GM06990 (cell line): ENCODE measurements around the gene GALNT7.

Experiments
- DNase-seq: peaks from one replicate; pipeline ENCODE4 v3.0.0-alpha.2; 2011; ENCODE audit not compliant: insufficient read length; ENCODE audit errors: extremely low read depth
- H3K27me3 ChIP-seq: replicated peaks from 2 replicates; pipeline ENCODE4 v1.6.0; 2011; ENCODE audit warnings: low read length; ENCODE audit not compliant: control insufficient read depth, insufficient read depth
- H3K36me3 ChIP-seq: 2 replicates; pipeline ENCODE4 v1.5.1; 2011; ENCODE audit warnings: low read length; ENCODE audit not compliant: control insufficient read depth, insufficient read depth
- H3K4me3 ChIP-seq: replicated peaks from 2 replicates; pipeline ENCODE4 v1.5.1; 2011; ENCODE audit warnings: low read depth, mild to moderate bottlenecking, control low read depth, low read length
- CTCF ChIP-seq: IDR thresholded peaks from 2 replicates; pipeline ENCODE4 v1.5.1; 2011; ENCODE audit warnings: low read length, control low read depth, mild to moderate bottlenecking, inconsistent platforms; ENCODE audit not compliant: insufficient read depth, poor library complexity, severe bottlenecking

Gene GALNT7

DNA sequence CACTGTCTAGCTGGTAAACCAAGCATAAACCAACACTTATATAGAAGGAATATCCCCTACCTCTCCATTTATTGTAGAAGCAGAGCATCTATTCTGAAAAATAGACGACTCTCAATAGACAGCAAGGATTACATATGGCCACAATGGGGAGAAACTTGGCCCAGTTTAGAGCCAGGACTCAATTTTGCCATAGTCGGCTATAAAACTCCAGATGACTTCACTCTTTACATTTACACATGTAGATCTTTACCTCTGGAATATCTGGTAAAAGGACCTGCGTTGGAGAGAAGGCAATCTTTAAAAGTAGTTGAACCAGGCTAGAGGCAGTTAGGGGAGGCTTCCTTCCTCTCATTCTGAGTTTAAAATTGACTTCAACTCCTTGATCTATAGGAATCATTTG, 88.2 kb downstream of the GALNT7 start:
- H3K36me3 ChIP-seq = no peaks in the 10 kb centered on the region
- H3K27me3 ChIP-seq = no peaks in the 10 kb centered on the region
- H3K4me3 ChIP-seq = no peak overlapping the region
- TF ChIP-seq CTCF = no peak
- DNase-seq = no peak

GRCh38 chr4:173257732-173258717, 89.4 kb downstream of the GALNT7 start:
- peak; percentile 23 for DNase-seq
- no peak overlapping the region for H3K4me3 ChIP-seq

DNA sequence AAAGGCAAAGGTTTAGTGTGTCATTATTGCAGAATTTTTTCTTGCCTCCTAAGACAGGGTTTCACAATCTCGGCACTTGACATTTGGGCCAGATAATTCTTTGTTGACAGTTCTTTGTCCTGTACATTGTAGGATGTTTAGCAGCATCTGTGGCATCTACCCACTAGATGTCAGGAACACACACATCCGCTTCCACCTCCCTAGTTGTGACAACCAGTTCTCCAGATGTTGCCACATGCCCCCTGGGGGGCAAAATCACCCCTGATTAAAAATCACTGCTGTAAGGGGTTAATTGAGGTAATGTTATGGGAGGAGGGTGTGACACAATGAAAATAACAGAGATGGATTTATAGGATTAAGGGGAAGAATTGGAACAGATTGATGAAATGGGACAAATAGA, 90.3 kb downstream of the GALNT7 start:
- TF ChIP-seq CTCF = no peak
- Histone ChIP-seq H3K36me3 (no peaks in the 10 kb centered on the region), H3K27me3 (no peaks in the 10 kb centered on the region), H3K4me3 (no peak overlapping the region)
- DNase-seq = no peak

More at GRCh38 chr4:173257732-173258717, 89.4 kb downstream of the GALNT7 start:
- Histone ChIP-seq H3K27me3 (no peaks in the 10 kb centered on the region), H3K36me3 (no peaks in the 10 kb centered on the region)
- peak; percentile 91 for TF ChIP-seq CTCF

GRCh38 chr4:173259310-173259709, 90.7 kb downstream of the GALNT7 start:
- TF ChIP-seq CTCF = peak; percentile 7
- H3K36me3 ChIP-seq = no peaks in the 10 kb centered on the region
- no peaks in the 10 kb centered on the region for H3K27me3 ChIP-seq
- H3K4me3 ChIP-seq = no peak overlapping the region
- no peak for DNase-seq

DNA sequence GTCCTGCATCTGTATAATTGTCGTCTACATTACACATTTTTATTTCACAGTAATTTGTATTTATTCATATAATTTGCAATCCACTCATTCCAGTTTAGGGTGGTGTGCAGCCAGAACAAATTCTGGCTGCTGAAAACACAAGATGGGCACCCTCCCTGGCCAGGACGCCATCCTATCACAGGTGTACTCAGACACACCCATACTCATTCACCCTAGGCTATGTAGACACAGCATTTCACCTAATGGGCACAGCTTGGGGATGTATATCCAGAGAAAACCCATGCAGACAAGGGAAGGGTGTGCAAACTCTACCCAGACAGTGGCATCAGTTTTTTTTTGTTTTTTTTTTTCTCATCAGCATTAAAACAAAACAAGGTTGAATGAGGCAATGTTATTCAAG, 92.4 kb downstream of the GALNT7 start:
- no peaks in the 10 kb centered on the region for H3K36me3 ChIP-seq
- H3K4me3 ChIP-seq = no peak overlapping the region
- no peak for TF ChIP-seq CTCF
- DNase-seq = no peak
- no peaks in the 10 kb centered on the region for H3K27me3 ChIP-seq
